GM23248 (cell line): ENCODE measurements around the gene ZNF638. TPM values are rescaled to one million over a fixed set of nuclear protein-coding genes. Genes with fewer than 3 reads are reported as not detected.

Experiments used
- DNase-seq: peaks from one replicate; pipeline ENCODE4 v3.0.0-alpha.2; 2015
- H2AFZ ChIP-seq: fragments of 200-600 bp; sonication (generic); 2 replicates; pipeline ENCODE4 v1.6.1; 2016; ENCODE audit warnings: antibody characterized with exemption
- H3F3A ChIP-seq: fragments of 200-600 bp; sonication (generic); 2 replicates; pipeline ENCODE4 v1.6.1; 2016; ENCODE audit warnings: mild to moderate bottlenecking, antibody characterized with exemption, mixed run types; ENCODE audit not compliant: insufficient read depth
- H3K27ac ChIP-seq: fragments of 200-600 bp; sonication (generic); 2 replicates; pipeline ENCODE4 v1.5.1; 2016; ENCODE audit warnings: mild to moderate bottlenecking
- H3K27me3 ChIP-seq: fragments of 200-600 bp; sonication (generic); replicated peaks from 2 replicates; pipeline ENCODE4 v1.6.1; 2016; ENCODE audit warnings: mild to moderate bottlenecking; ENCODE audit not compliant: insufficient read depth
- H3K36me3 ChIP-seq: fragments of 200-600 bp; sonication (generic); 2 replicates; pipeline ENCODE4 v1.6.1; 2016; ENCODE audit warnings: low read depth, mild to moderate bottlenecking
- H3K4me1 ChIP-seq: fragments of 200-600 bp; sonication (generic); 2 replicates; pipeline ENCODE4 v1.6.1; 2016; ENCODE audit warnings: mild to moderate bottlenecking; ENCODE audit not compliant: insufficient read depth
- H3K4me2 ChIP-seq: fragments of 200-600 bp; sonication (generic); one replicate; pipeline ENCODE4 v1.6.1; 2016; ENCODE audit warnings: mild to moderate bottlenecking; ENCODE audit not compliant: unreplicated experiment
- H3K4me3 ChIP-seq: fragments of 200-600 bp; sonication (generic); 2 replicates; pipeline ENCODE4 v1.5.1; 2016; ENCODE audit warnings: mild to moderate bottlenecking
- H3K79me2 ChIP-seq: fragments of 200-600 bp; sonication (generic); 2 replicates; pipeline ENCODE4 v1.6.1; 2016; ENCODE audit warnings: mild to moderate bottlenecking; ENCODE audit not compliant: insufficient read depth
- H3K9ac ChIP-seq: fragments of 200-600 bp; sonication (generic); 2 replicates; pipeline ENCODE4 v1.6.1; 2016; ENCODE audit warnings: mild to moderate bottlenecking
- H3K9me2 ChIP-seq: fragments of 200-600 bp; sonication (generic); 2 replicates; pipeline ENCODE4 v1.6.1; 2016; ENCODE audit warnings: mixed run types, mild to moderate bottlenecking, moderate library complexity; ENCODE audit not compliant: insufficient read depth
- H3K9me3 ChIP-seq: fragments of 200-600 bp; sonication (generic); one replicate; pipeline ENCODE4 v1.6.1; 2017; ENCODE audit warnings: low read depth
- H4K20me1 ChIP-seq: fragments of 200-600 bp; sonication (generic); 2 replicates; pipeline ENCODE4 v1.6.0; 2016; ENCODE audit not compliant: insufficient read depth
- EZH2 ChIP-seq: fragments of 200-600 bp; sonication (generic); IDR thresholded peaks from 2 replicates; pipeline ENCODE4 v1.6.1; 2018; ENCODE audit warnings: antibody characterized with exemption, mild to moderate bottlenecking; ENCODE audit not compliant: insufficient read depth, poor library complexity, severe bottlenecking
- EZH2phosphoT487 ChIP-seq: fragments of 200-600 bp; sonication (generic); IDR thresholded peaks from 2 replicates; pipeline ENCODE4 v1.6.1; 2018; ENCODE audit warnings: antibody characterized with exemption, moderate library complexity, mild to moderate bottlenecking, low read depth; ENCODE audit not compliant: insufficient read depth
- WGBS, 2 experiments: methylation state at CpG; one replicate each; pipeline ENCODE4 v1.1.6; 2015 to 2017; ENCODE audit warnings: low lambda C conversion rate in 2 of 2, low coverage in 1 of 2; ENCODE audit errors: missing lambda C conversion rate in 2 of 2; 5-methylcytosine and 5-hydroxymethylcytosine counted together
- in situ Hi-C: fragments of 300-500 bp; cut with MboI; formaldehyde crosslinking; loops from 2 replicates; pipeline ENCODE4 v1.15.0; 2020
- polyA plus RNA-seq: library from polyadenylated mRNA; unstranded; fragments of >200 nt; fragmentation: Nextera tagmentation; extraction: Ambion mirVana; gene quantifications from 2 replicates; pipeline ENCODE4 v1.2.1, GENCODE V29; 2016
- total RNA-seq: library from RNA; depleted of rRNA; stranded (reverse); fragments of >200 nt; shearing (Covaris generic); gene quantifications from 2 replicates; pipeline ENCODE4 v1.2.3, GENCODE V29; 2014

The ZNF638 gene
- total and polyA plus RNA-seq, 2 experiments from 2014 or later: 44.0 to 83.0 TPM

- DNase-seq: no peak
- H3K27me3 ChIP-seq: peaks cover 59% of the 10 kb centered on the region
- in situ Hi-C loops: no loop called here
- no peaks in the 10 kb centered on the region for H3K79me2 ChIP-seq
- H4K20me1 ChIP-seq: no peaks in the 10 kb centered on the region
- WGBS, 2 experiments: 20 to 22% methylated on average over 7 of the region's 7 CpGs
- 0 out of 2 replicates have a peak, but pooled peaks have one; percentile 19 for TF ChIP-seq EZH2phosphoT487
- TF ChIP-seq EZH2: no peak
- peak overlapping the region; percentile 88 for H3K4me2 ChIP-seq
- no peak overlapping the region for H3K9ac ChIP-seq
- no peaks in the 10 kb centered on the region for H3K9me3 ChIP-seq
- no peaks in the 10 kb centered on the region for H3K36me3 ChIP-seq
- H3F3A ChIP-seq: no peaks in the 10 kb centered on the region
- peaks cover 11% of the 10 kb centered on the region for H3K4me1 ChIP-seq
- peak overlapping the region; percentile 75 for H2AFZ ChIP-seq
- H3K9me2 ChIP-seq: no peaks in the 10 kb centered on the region
- peak overlapping the region; percentile 75 for H3K4me3 ChIP-seq
- H3K27ac ChIP-seq: no peak overlapping the region
Observed at GRCh38 chr2:71467180-71467815, 135.7 kb downstream of the ZNF638 start.

DNA sequence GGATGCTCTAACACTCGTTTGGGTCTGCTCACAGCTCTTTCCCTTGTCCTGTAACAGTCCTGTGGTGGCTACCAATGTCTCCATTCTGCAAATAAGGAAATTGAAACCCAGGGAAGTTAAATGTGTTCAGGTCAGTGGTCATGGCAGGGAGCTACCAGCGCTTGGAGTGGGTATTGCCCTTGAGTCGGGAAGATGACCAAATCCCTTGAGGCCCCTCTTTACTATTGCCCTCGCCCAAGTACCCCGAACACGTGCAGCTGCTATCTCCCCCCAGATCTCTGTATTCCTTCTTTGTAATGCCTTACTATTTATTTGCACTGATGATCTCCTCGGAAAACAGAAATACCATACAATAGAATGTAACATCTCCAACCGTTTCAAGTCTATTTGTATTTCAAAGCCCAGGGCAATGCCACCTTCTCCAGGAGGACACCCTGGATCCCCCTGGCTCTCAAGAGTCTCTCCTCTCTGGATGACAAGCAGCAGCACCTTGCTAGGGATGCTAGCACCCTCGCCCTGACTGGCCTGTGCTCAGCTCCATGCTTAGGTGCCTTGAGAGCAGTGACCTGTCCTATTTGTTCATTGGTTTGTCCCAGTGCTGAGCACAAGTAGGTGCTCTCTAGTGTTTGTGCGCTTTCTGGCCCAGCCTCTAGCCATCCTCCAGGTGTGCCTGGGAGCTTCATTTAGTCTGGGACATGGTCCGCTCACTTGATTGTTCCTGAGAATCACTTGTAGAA lies 136.9 kb downstream of the ZNF638 start:
- Histone ChIP-seq H3K4me2 (no peak overlapping the region), H3K27ac (no peak overlapping the region), H3K9me2 (no peaks in the 10 kb centered on the region), H3K36me3 (no peaks in the 10 kb centered on the region), H2AFZ (no peak overlapping the region), H3K9me3 (no peaks in the 10 kb centered on the region), H3K27me3 (peaks cover 58% of the 10 kb centered on the region), H3K79me2 (no peaks in the 10 kb centered on the region), H3K9ac (no peak overlapping the region), H3F3A (no peaks in the 10 kb centered on the region), H4K20me1 (no peaks in the 10 kb centered on the region), H3K4me3 (no peak overlapping the region), H3K4me1 (peaks cover 11% of the 10 kb centered on the region)
- TF ChIP-seq EZH2phosphoT487: no peak
- TF ChIP-seq EZH2: no peak
- DNase-seq: no peak
- in situ Hi-C loops: no loop called here
- WGBS, 2 experiments: 51 to 52% methylated on average over 11 of the region's 11 CpGs

GRCh38 chr2:71469403-71470398 lies 138.1 kb downstream of the ZNF638 start:
- H2AFZ ChIP-seq: no peak overlapping the region
- 46 to 55% methylated on average over 8 of the region's 8 CpGs for WGBS, 2 experiments
- no peak for TF ChIP-seq EZH2
- TF ChIP-seq EZH2phosphoT487: no peak
- no peak overlapping the region for H3K27ac ChIP-seq
- peaks cover 11% of the 10 kb centered on the region for H3K4me1 ChIP-seq
- no peaks in the 10 kb centered on the region for H4K20me1 ChIP-seq
- H3K9ac ChIP-seq: no peak overlapping the region
- H3K4me3 ChIP-seq: no peak overlapping the region
- H3K9me2 ChIP-seq: no peaks in the 10 kb centered on the region
- H3K79me2 ChIP-seq: no peaks in the 10 kb centered on the region
- no peaks in the 10 kb centered on the region for H3K36me3 ChIP-seq
- DNase-seq: no peak
- H3K27me3 ChIP-seq: peaks cover 48% of the 10 kb centered on the region
- in situ Hi-C loops: no loop called here
- no peaks in the 10 kb centered on the region for H3K9me3 ChIP-seq
- H3F3A ChIP-seq: no peaks in the 10 kb centered on the region
- H3K4me2 ChIP-seq: no peak overlapping the region

- peak; percentile 62 for DNase-seq
- H3K4me1 ChIP-seq: peaks cover 11% of the 10 kb centered on the region
Observed at GRCh38 chr2:71471276-71471675, 139.7 kb downstream of the ZNF638 start.

More at GRCh38 chr2:71471276-71471675, 139.7 kb downstream of the ZNF638 start:
- Histone ChIP-seq H3K4me2 (no peak overlapping the region), H3K27ac (no peak overlapping the region), H3K9me2 (no peaks in the 10 kb centered on the region), H3K36me3 (no peaks in the 10 kb centered on the region), H3F3A (no peaks in the 10 kb centered on the region), H4K20me1 (no peaks in the 10 kb centered on the region), H3K9me3 (no peaks in the 10 kb centered on the region), H3K9ac (no peak overlapping the region), H3K79me2 (no peaks in the 10 kb centered on the region), H2AFZ (no peak overlapping the region), H3K27me3 (peaks cover 32% of the 10 kb centered on the region), H3K4me3 (no peak overlapping the region)
- WGBS, 2 experiments: 7 to 10% methylated on average over 1 of the region's 1 CpG
- TF ChIP-seq EZH2 (no peak), EZH2phosphoT487 (no peak)
- in situ Hi-C loops: no loop called here
